HCT116 (cell line): Measurements from ENCODE around the gene TRIM69. TPM values are rescaled to one million over a fixed set of nuclear protein-coding genes. Genes with fewer than 3 reads are reported as not detected.

Source experiments
- ATAC-seq: fragments of 200-7000 bp; cut with Tn5 transposase; 2 replicates; pipeline ENCODE4 v1.9.1; 2020; ENCODE audit warnings: mild to moderate bottlenecking, moderate library complexity
- BruUV-seq: library from RNA; stranded (reverse); fragments of 400-500 nt; replicated peaks from 2 replicates; lab custom pipeline; 2021; lab: Mats Ljungman, UMichigan
- CTCF ChIA-PET: fragments of 300-600 bp; sonication (Branson Sonifier 250); formaldehyde crosslinking; loops from one replicate; lab custom pipeline; 2021; ENCODE audit warnings: antibody characterized with exemption; lab: Charles Lee
- POLR2A ChIA-PET: fragments of 300-600, 350-600 bp; sonication (Branson Sonifier 250); formaldehyde crosslinking; loops from one replicate; lab custom pipeline; 2021; ENCODE audit warnings: antibody characterized with exemption; lab: Charles Lee
- RAD21 ChIA-PET, 2 experiments: fragments of 300-600 bp; sonication (Branson Sonifier 250); formaldehyde crosslinking; loops; one replicate each; lab custom pipeline; 2023; ENCODE audit warnings: low total read pairs in 2 of 2; ENCODE audit not compliant: uncharacterized antibody in 2 of 2, unreplicated experiment in 2 of 2, low non-redundant PET in 1 of 2; lab: Charles Lee
- DNase-seq: peaks from one replicate; pipeline ENCODE4 v3.0.0-alpha.2; 2010; ENCODE audit warnings: low read depth, low spot score
- H2AFZ ChIP-seq: fragments of 200-600 bp; shearing (Covaris generic), sonication (generic); 2 replicates; pipeline ENCODE4 v1.6.1; 2017; ENCODE audit warnings: low read depth, mixed run types, mixed read lengths, antibody characterized with exemption, low read length; ENCODE audit not compliant: poor library complexity, severe bottlenecking
- H3K27ac ChIP-seq: 2 replicates; pipeline ENCODE4 v1.5.1; 2012; ENCODE audit warnings: low read depth, low read length
- H3K27me3 ChIP-seq: fragments of 200-600 bp; sonication (generic); 2 replicates; pipeline ENCODE4 v1.6.1; 2016; ENCODE audit warnings: mixed run types, low read length, mixed read lengths; ENCODE audit not compliant: insufficient read depth
- H3K36me3 ChIP-seq, 2 experiments: fragments of 200-500 bp in 1 of 2; fragments of 200-600 bp in 1 of 2; sonication (Bioruptor generic) in 1 of 2; sonication (generic) in 1 of 2; 2 replicates each; pipeline versions ENCODE4 v1.5.1 to v1.6.1; 2014 to 2016; ENCODE audit warnings: low read length in 2 of 2, inconsistent platforms in 1 of 2, mixed read lengths in 1 of 2, mixed run types in 1 of 2; ENCODE audit not compliant: insufficient read depth in 2 of 2, control insufficient read depth in 1 of 2
- H3K4me1 ChIP-seq, 2 experiments: fragments of 200-600 bp in 1 of 2; sonication (generic) in 1 of 2; 2 replicates each; pipeline versions ENCODE4 v1.5.1 to v1.6.1; 2012 to 2017; ENCODE audit warnings: low read length in 2 of 2, inconsistent platforms in 1 of 2, mild to moderate bottlenecking in 1 of 2, mixed read lengths in 1 of 2, mixed run types in 1 of 2, moderate library complexity in 1 of 2; ENCODE audit not compliant: insufficient read depth in 2 of 2, control insufficient read depth in 1 of 2
- H3K4me2 ChIP-seq: fragments of 200-600 bp; sonication (generic); 2 replicates; pipeline ENCODE4 v1.6.1; 2017; ENCODE audit warnings: mixed run types, low read length, mixed read lengths
- H3K4me3 ChIP-seq, 2 experiments: fragments of 200-600 bp in 1 of 2; sonication (generic) in 1 of 2; replicated peaks in 1 of 2; 2 replicates each; pipeline ENCODE4 v1.5.1; 2011 to 2016; ENCODE audit warnings: low read length in 2 of 2, control low read depth in 1 of 2, low read depth in 1 of 2, mild to moderate bottlenecking in 1 of 2, mixed read lengths in 1 of 2, mixed run types in 1 of 2
- H3K79me2 ChIP-seq: fragments of 200-600 bp; sonication (generic); 2 replicates; pipeline ENCODE4 v1.6.1; 2017; ENCODE audit warnings: mild to moderate bottlenecking, mixed run types, low read length, moderate library complexity, mixed read lengths; ENCODE audit not compliant: insufficient read depth
- H3K9ac ChIP-seq: fragments of 200-600 bp; sonication (generic); 2 replicates; pipeline ENCODE4 v1.6.1; 2016; ENCODE audit warnings: low read length, mixed read lengths
- H3K9me2 ChIP-seq: fragments of 200-600 bp; sonication (generic), shearing (Covaris generic); 2 replicates; pipeline ENCODE4 v1.6.1; 2017; ENCODE audit warnings: mixed run types, mild to moderate bottlenecking, moderate library complexity; ENCODE audit not compliant: insufficient read depth
- H3K9me3 ChIP-seq, 2 experiments: fragments of 200-500 bp in 1 of 2; fragments of 200-600 bp in 1 of 2; sonication (Bioruptor generic) in 1 of 2; sonication (generic) in 1 of 2; 2 replicates each; pipeline ENCODE4 v1.6.1; 2014 to 2017; ENCODE audit warnings: low read length in 2 of 2, mixed read lengths in 2 of 2, inconsistent platforms in 1 of 2, low read depth in 1 of 2, mild to moderate bottlenecking in 1 of 2, mixed run types in 1 of 2, moderate library complexity in 1 of 2; ENCODE audit not compliant: control insufficient read depth in 1 of 2, insufficient read depth in 1 of 2
- H4K20me1 ChIP-seq: fragments of 200-600 bp; sonication (generic), shearing (Covaris generic); 2 replicates; pipeline ENCODE4 v1.6.1; 2017; ENCODE audit warnings: mixed run types, mild to moderate bottlenecking, moderate library complexity; ENCODE audit not compliant: insufficient read depth
- CBX3 ChIP-seq: IDR thresholded peaks from 2 replicates; pipeline ENCODE4 v1.6.1; 2012; ENCODE audit warnings: low read depth
- CEBPB ChIP-seq: IDR thresholded peaks from 2 replicates; pipeline ENCODE4 v1.6.1; 2012; ENCODE audit warnings: low read depth
- CTCF ChIP-seq, 3 experiments: fragments of 200-600 bp in 1 of 3; sonication (generic) in 1 of 3; IDR thresholded peaks in 2 of 3; conservative IDR thresholded peaks in 1 of 3; 2 replicates each; pipeline ENCODE4 v1.5.1; 2012 to 2017; ENCODE audit warnings: low read depth in 2 of 3, low read length in 2 of 3, antibody characterized with exemption in 1 of 3, borderline replicate concordance in 1 of 3, control low read depth in 1 of 3, mild to moderate bottlenecking in 1 of 3, mixed read lengths in 1 of 3, mixed run types in 1 of 3, moderate library complexity in 1 of 3; ENCODE audit not compliant: insufficient read depth in 1 of 3
- EGR1 ChIP-seq: IDR thresholded peaks from 2 replicates; pipeline ENCODE4 v1.6.1; 2012; ENCODE audit warnings: low read depth
- ELF1 ChIP-seq: IDR thresholded peaks from 2 replicates; pipeline ENCODE4 v1.6.1; 2012; ENCODE audit warnings: low read depth, borderline replicate concordance
- EZH2 ChIP-seq: fragments of 200-600 bp; sonication (generic); IDR thresholded peaks from 2 replicates; pipeline ENCODE4 v1.6.1; 2017; ENCODE audit warnings: antibody characterized with exemption, mixed run types
- EZH2phosphoT487 ChIP-seq: fragments of 200-600 bp; IDR thresholded peaks from 2 replicates; pipeline ENCODE4 v1.6.1; 2018; ENCODE audit warnings: antibody characterized with exemption, borderline replicate concordance
- FOSL1 ChIP-seq: IDR thresholded peaks from 2 replicates; pipeline ENCODE4 v1.6.1; 2012; ENCODE audit warnings: low read depth
- POLR2AphosphoS5 ChIP-seq: IDR thresholded peaks from 2 replicates; pipeline ENCODE4 v1.6.1; 2011; ENCODE audit warnings: mild to moderate bottlenecking, low read depth, low read length, moderate library complexity
- RAD21 ChIP-seq: IDR thresholded peaks from 2 replicates; pipeline ENCODE4 v1.6.1; 2012; ENCODE audit warnings: low read depth, mild to moderate bottlenecking
- SIN3A ChIP-seq: IDR thresholded peaks from 2 replicates; pipeline ENCODE4 v1.6.1; 2012; ENCODE audit warnings: low read depth
- SRF ChIP-seq: IDR thresholded peaks from 2 replicates; pipeline ENCODE4 v1.6.1; 2012; ENCODE audit warnings: low read depth
- TCF7L2 ChIP-seq: IDR thresholded peaks from 2 replicates; pipeline ENCODE4 v1.7.0; 2011; ENCODE audit warnings: borderline replicate concordance, inconsistent platforms; ENCODE audit not compliant: insufficient read depth, insufficient read length; ENCODE audit errors: extremely low read depth
- YY1 ChIP-seq: IDR thresholded peaks from 2 replicates; pipeline ENCODE4 v1.6.1; 2011; ENCODE audit warnings: low read length, low read depth, moderate library complexity, mild to moderate bottlenecking; ENCODE audit not compliant: insufficient replicate concordance; ENCODE audit errors: extremely low read depth
- ZNF274 ChIP-seq: fragments of 200-500 bp; sonication (Bioruptor generic); IDR thresholded peaks from 2 replicates; pipeline ENCODE4 v1.6.1; 2014; ENCODE audit warnings: mild to moderate bottlenecking, low read depth, low read length, inconsistent platforms
- intact Hi-C: fragments of 100-400 bp; cut with micrococcal nuclease; formaldehyde crosslinking; loops from 2 replicates; pipeline ENCODE4 v1.10.0; 2022
- total RNA-seq: library from RNA; stranded (reverse); gene quantifications from one replicate; pipeline ENCODE4 v1.2.1, GENCODE V29; 2021; ENCODE audit not compliant: unreplicated experiment
- TF ChIP-seq, protein P1 (sequence below): IDR thresholded peaks from 2 replicates; pipeline ENCODE4 v1.6.1; 2011; ENCODE audit warnings: mild to moderate bottlenecking, low read length, moderate library complexity; ENCODE audit not compliant: insufficient replicate concordance; ENCODE audit errors: extremely low read depth
- TF ChIP-seq, protein P2 (sequence below): IDR thresholded peaks from 2 replicates; pipeline ENCODE4 v1.6.1; 2012

TRIM69 gene
- total RNA-seq, 1 experiment from 2014 or later, result 13.0 TPM

GRCh38 chr15:44706401-44706800, 29.9 kb upstream of the TRIM69 start:
- no peak overlapping the region for H3K4me2 ChIP-seq
- ChIA-PET CTCF (interaction anchor here (3.0 kb wide), 1 partner anchor 43 kb away, joined by 8 read pairs; the partner anchor contains the start of gene SPG11), RAD21 (no interaction called here)
- H3K9ac ChIP-seq, result no peak overlapping the region
- DNase-seq, result no peak
- no peaks in the 10 kb centered on the region for H4K20me1 ChIP-seq
- TF ChIP-seq EZH2 (no peak), EGR1 (no peak), CTCF (IDR thresholded peaks at IDR 0.05 in 2 of 3, conservative IDR thresholded peaks at IDR 0.05 in 1 of 3; ENCODE audit: borderline replicate concordance in 1 of 3, insufficient read depth in 1 of 3, low read depth in 2 of 3, low read length in 2 of 3) (no peak), TCF7L2 (no peak), SIN3A (no peak), EZH2phosphoT487 (no peak), YY1 (no peak), RAD21 (no peak), POLR2AphosphoS5 (no peak), FOSL1 (no peak), ZNF274 (no peak), CEBPB (no peak), ELF1 (no peak), SRF (no peak), CBX3 (no peak)
- TF ChIP-seq, protein P1, sequence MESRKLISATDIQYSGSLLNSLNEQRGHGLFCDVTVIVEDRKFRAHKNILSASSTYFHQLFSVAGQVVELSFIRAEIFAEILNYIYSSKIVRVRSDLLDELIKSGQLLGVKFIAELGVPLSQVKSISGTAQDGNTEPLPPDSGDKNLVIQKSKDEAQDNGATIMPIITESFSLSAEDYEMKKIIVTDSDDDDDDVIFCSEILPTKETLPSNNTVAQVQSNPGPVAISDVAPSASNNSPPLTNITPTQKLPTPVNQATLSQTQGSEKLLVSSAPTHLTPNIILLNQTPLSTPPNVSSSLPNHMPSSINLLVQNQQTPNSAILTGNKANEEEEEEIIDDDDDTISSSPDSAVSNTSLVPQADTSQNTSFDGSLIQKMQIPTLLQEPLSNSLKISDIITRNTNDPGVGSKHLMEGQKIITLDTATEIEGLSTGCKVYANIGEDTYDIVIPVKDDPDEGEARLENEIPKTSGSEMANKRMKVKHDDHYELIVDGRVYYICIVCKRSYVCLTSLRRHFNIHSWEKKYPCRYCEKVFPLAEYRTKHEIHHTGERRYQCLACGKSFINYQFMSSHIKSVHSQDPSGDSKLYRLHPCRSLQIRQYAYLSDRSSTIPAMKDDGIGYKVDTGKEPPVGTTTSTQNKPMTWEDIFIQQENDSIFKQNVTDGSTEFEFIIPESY, result no peak
- TF ChIP-seq, protein P2, sequence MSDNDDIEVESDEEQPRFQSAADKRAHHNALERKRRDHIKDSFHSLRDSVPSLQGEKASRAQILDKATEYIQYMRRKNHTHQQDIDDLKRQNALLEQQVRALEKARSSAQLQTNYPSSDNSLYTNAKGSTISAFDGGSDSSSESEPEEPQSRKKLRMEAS, result no peak
- TF ChIP-seq, all 23 proteins: peak for 0
- Histone ChIP-seq H2AFZ (no peak overlapping the region), H3K4me3 (no peak overlapping the region), H3K9me3 (no peaks in the 10 kb centered on the region), H3K4me1 (peaks cover 3 to 19% of the 10 kb centered on the region in 2 experiments; a peak in 2 of 4 replicates), H3K79me2 (peaks cover under 1% of the 10 kb centered on the region; the same call in 1 of the 2 replicates), H3K27ac (no peak overlapping the region), H3K36me3 (no peaks in the 10 kb centered on the region), H3K9me2 (no peaks in the 10 kb centered on the region), H3K27me3 (no peaks in the 10 kb centered on the region)
- POLR2A ChIA-PET, result interaction anchor here (0.9 to 1.3 kb wide), 2 partner anchors 20 to 43 kb away, joined by 4 to 8 read pairs; partner anchors contain the start of gene SPG11
- no peak for ATAC-seq
- BruUV-seq, result no TSS peak
- intact Hi-C loops, result no loop called here
